ENCODE data around the gene KRT83. TPM values are rescaled to one million over a fixed set of nuclear protein-coding genes. Genes with fewer than 3 reads are reported as not detected.

The KRT83 gene
- polyA plus RNA-seq, 1 donor (not counting 4 experiments of a cell fraction or from before 2014, with no cell fraction given) = not detected

DNA sequence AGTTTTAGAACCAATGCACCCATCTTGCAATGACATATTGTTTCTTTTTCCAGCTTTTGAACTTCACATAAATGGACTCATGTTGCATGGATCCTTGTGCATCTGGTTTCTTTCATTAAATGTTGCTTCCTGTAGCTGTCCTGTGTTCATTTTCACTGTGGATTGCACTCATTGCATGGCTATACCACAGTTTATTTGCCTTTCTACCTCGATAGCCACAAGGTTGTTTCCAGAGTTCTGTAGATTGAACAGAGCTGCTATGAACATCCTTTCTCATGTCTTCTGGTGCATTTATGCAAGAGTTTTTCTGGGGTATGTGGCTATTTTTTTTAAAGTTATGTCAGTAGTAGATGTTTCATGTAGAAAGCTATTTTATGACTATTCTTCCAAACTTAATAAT, 26.4 kb downstream of the KRT83 start:
- FAIRE-seq (no peak), DNase-seq (ENCODE audit: low read depth, low spot score) (no peak)
- Histone ChIP-seq H3K9ac (ENCODE audit: control insufficient read depth, extremely low read depth, insufficient read depth, low read length) (no peak overlapping the region), H2AFZ (ENCODE audit: control insufficient read depth, low read length) (no peak overlapping the region), H3K9me3 (ENCODE audit: control insufficient read depth, low read depth, low read length) (no peaks in the 10 kb centered on the region), H3K79me2 (ENCODE audit: control insufficient read depth, insufficient read depth, low read length) (no peaks in the 10 kb centered on the region), H3K9me1 (ENCODE audit: control insufficient read depth, extremely low read depth, insufficient read depth, low read length) (no peaks in the 10 kb centered on the region), H3K4me2 (ENCODE audit: control insufficient read depth, extremely low read depth, insufficient read depth, low read depth, low read length) (no peak overlapping the region), H3K4me3 (ENCODE audit: control insufficient read depth in 2 of 3, extremely low read depth in 1 of 3, insufficient read depth in 2 of 3, low read depth in 1 of 3, low read length in 3 of 3) (no peak overlapping the region), H3K4me1 (ENCODE audit: control insufficient read depth, extremely low read depth, insufficient read depth, low read length) (no peaks in the 10 kb centered on the region), H3K27me3 (ENCODE audit: control insufficient read depth, extremely low read depth, insufficient read depth, low read length) (peaks cover 6% of the 10 kb centered on the region), H4K20me1 (ENCODE audit: control insufficient read depth, extremely low read depth, insufficient read depth, low read length) (no peaks in the 10 kb centered on the region), H3K36me3 (ENCODE audit: control insufficient read depth in 2 of 2, extremely low read depth in 1 of 2, insufficient read depth in 2 of 2, low read length in 2 of 2) (no peaks in the 10 kb centered on the region), H3K27ac (ENCODE audit: control insufficient read depth, insufficient read depth, low read length) (no peak overlapping the region)
- TF ChIP-seq EZH2 (IDR thresholded peaks at IDR 0.05; ENCODE audit: low read length) = no peak
- TF ChIP-seq, protein P1, sequence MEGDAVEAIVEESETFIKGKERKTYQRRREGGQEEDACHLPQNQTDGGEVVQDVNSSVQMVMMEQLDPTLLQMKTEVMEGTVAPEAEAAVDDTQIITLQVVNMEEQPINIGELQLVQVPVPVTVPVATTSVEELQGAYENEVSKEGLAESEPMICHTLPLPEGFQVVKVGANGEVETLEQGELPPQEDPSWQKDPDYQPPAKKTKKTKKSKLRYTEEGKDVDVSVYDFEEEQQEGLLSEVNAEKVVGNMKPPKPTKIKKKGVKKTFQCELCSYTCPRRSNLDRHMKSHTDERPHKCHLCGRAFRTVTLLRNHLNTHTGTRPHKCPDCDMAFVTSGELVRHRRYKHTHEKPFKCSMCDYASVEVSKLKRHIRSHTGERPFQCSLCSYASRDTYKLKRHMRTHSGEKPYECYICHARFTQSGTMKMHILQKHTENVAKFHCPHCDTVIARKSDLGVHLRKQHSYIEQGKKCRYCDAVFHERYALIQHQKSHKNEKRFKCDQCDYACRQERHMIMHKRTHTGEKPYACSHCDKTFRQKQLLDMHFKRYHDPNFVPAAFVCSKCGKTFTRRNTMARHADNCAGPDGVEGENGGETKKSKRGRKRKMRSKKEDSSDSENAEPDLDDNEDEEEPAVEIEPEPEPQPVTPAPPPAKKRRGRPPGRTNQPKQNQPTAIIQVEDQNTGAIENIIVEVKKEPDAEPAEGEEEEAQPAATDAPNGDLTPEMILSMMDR (optimal IDR thresholded peaks at IDR 0.05 in 1 of 3, IDR thresholded peaks at IDR 0.05 in 1 of 3, conservative IDR thresholded peaks at IDR 0.05 in 1 of 3; ENCODE audit: extremely low read depth in 1 of 3, insufficient read depth in 2 of 3, low read length in 3 of 3) = no peak
- dilution Hi-C loops (cut with MboI; ENCODE audit: extremely low pct_ligation_motif_present, low sequenced_read_pairs) = no loop called here

DNA sequence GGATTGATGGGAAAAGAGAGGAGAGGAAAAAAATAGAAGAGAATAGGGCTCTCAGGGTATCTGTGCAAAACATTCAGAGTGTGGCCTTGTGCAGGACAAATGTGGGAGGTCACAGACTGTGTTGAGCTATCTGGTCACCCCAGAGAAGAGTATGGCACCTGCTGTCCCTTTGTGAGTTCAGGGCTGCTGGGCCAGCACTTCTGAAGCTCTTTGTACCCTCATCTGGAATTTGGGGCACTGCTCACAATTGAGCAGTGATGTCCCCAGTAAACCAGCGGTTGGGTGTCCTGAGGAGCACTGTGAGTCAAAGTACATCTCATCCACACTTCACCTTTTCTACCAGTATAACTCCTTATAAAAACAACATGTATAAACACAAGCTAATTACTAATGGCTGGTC, 27.3 kb downstream of the KRT83 start:
- FAIRE-seq (no peak), DNase-seq (ENCODE audit: low read depth, low spot score) (no peak)
- Histone ChIP-seq H3K27me3 (ENCODE audit: control insufficient read depth, extremely low read depth, insufficient read depth, low read length) (peaks cover 6% of the 10 kb centered on the region), H3K4me1 (ENCODE audit: control insufficient read depth, extremely low read depth, insufficient read depth, low read length) (no peaks in the 10 kb centered on the region), H4K20me1 (ENCODE audit: control insufficient read depth, extremely low read depth, insufficient read depth, low read length) (no peaks in the 10 kb centered on the region), H3K9me3 (ENCODE audit: control insufficient read depth, low read depth, low read length) (no peaks in the 10 kb centered on the region), H2AFZ (ENCODE audit: control insufficient read depth, low read length) (no peak overlapping the region), H3K36me3 (ENCODE audit: control insufficient read depth in 2 of 2, extremely low read depth in 1 of 2, insufficient read depth in 2 of 2, low read length in 2 of 2) (no peaks in the 10 kb centered on the region), H3K4me2 (ENCODE audit: control insufficient read depth, extremely low read depth, insufficient read depth, low read depth, low read length) (no peak overlapping the region), H3K9me1 (ENCODE audit: control insufficient read depth, extremely low read depth, insufficient read depth, low read length) (no peaks in the 10 kb centered on the region), H3K79me2 (ENCODE audit: control insufficient read depth, insufficient read depth, low read length) (no peaks in the 10 kb centered on the region), H3K9ac (ENCODE audit: control insufficient read depth, extremely low read depth, insufficient read depth, low read length) (no peak overlapping the region), H3K4me3 (ENCODE audit: control insufficient read depth in 2 of 3, extremely low read depth in 1 of 3, insufficient read depth in 2 of 3, low read depth in 1 of 3, low read length in 3 of 3) (no peak overlapping the region), H3K27ac (ENCODE audit: control insufficient read depth, insufficient read depth, low read length) (no peak overlapping the region)
- dilution Hi-C loops (cut with MboI; ENCODE audit: extremely low pct_ligation_motif_present, low sequenced_read_pairs) = no loop called here
- TF ChIP-seq EZH2 (IDR thresholded peaks at IDR 0.05; ENCODE audit: low read length) = no peak
- TF ChIP-seq, protein P1 (optimal IDR thresholded peaks at IDR 0.05 in 1 of 3, IDR thresholded peaks at IDR 0.05 in 1 of 3, conservative IDR thresholded peaks at IDR 0.05 in 1 of 3; ENCODE audit: extremely low read depth in 1 of 3, insufficient read depth in 2 of 3, low read length in 3 of 3) = no peak
